Hematopoietic multipotent progenitor cell treated with erythropoietin and hydrocortisone succinate and interleukin-3 and kit ligand, for 4 days (in vitro differentiated cells): ENCODE measurements around the gene ZNF319.

Experiments
- DNase-seq: peaks from one replicate; pipeline ENCODE4 v3.0.0-alpha.2; 2015

The ZNF319 gene

GRCh38 chr16:57951204-57951960, 49.1 kb downstream of the ZNF319 start:
- no peak for DNase-seq

GRCh38 chr16:57950382-57950781, 50.1 kb downstream of the ZNF319 start:
- no peak for DNase-seq

GRCh38 chr16:57949595-57950238, 50.8 kb downstream of the ZNF319 start:
- DNase-seq = no peak

- DNase-seq = no peak
Observed at GRCh38 chr16:57949013-57949412, 51.5 kb downstream of the ZNF319 start.

GRCh38 chr16:57948027-57948426, 52.4 kb downstream of the ZNF319 start:
- no peak for DNase-seq

- no peak for DNase-seq
Observed at GRCh38 chr16:57947261-57947660, 53.2 kb downstream of the ZNF319 start.

GRCh38 chr16:57946181-57946801, 54.2 kb downstream of the ZNF319 start:
- no peak for DNase-seq

GRCh38 chr16:57945740-57946138, 54.7 kb downstream of the ZNF319 start:
- no peak for DNase-seq

GRCh38 chr16:57944970-57945739, 55.3 kb downstream of the ZNF319 start:
- no peak for DNase-seq
